NCI-H2107 treated with DMSO at 0.1 percent for 48 hours (cell line): Measurements from ENCODE around the gene SLC7A14.
A peak's percentile ranks its signal among the peaks of the same experiment; 100 is the strongest.

Experiments used
- DNase-seq: peaks from one replicate; lab custom pipeline; 2025; ENCODE audit not compliant: unreplicated experiment; lab: John Stamatoyannopoulos, UW

Gene SLC7A14

GRCh38 chr3:170499562-170500156 lies 86.2 kb downstream of the SLC7A14 start:
- peak; percentile 39 for DNase-seq

- DNase-seq, result no peak
Measured at GRCh38 chr3:170497207-170498095, 88.4 kb downstream of the SLC7A14 start.

GRCh38 chr3:170496868-170497140 lies 89.1 kb downstream of the SLC7A14 start:
- no peak for DNase-seq

GRCh38 chr3:170496026-170496867 lies 89.6 kb downstream of the SLC7A14 start:
- no peak for DNase-seq

- DNase-seq, result no peak
Measured at GRCh38 chr3:170494766-170495165, 91.1 kb downstream of the SLC7A14 start.

GRCh38 chr3:170493712-170494182 lies 92.1 kb downstream of the SLC7A14 start:
- DNase-seq, result no peak

- no peak for DNase-seq
Measured at GRCh38 chr3:170491901-170492300, 94.0 kb downstream of the SLC7A14 start.

- DNase-seq, result no peak
Measured at GRCh38 chr3:170490828-170491560, 94.9 kb downstream of the SLC7A14 start.

GRCh38 chr3:170488802-170489201 lies 97.1 kb downstream of the SLC7A14 start:
- no peak for DNase-seq

GRCh38 chr3:170487031-170487430 lies 98.8 kb downstream of the SLC7A14 start:
- DNase-seq, result no peak

GRCh38 chr3:170486398-170486797 lies 99.5 kb downstream of the SLC7A14 start:
- DNase-seq, result no peak

GRCh38 chr3:170485696-170486095 lies 100.2 kb downstream of the SLC7A14 start:
- no peak for DNase-seq

GRCh38 chr3:170485294-170485693 lies 100.6 kb downstream of the SLC7A14 start:
- DNase-seq, result no peak

- DNase-seq, result no peak
Measured at GRCh38 chr3:170484869-170485268, 101.0 kb downstream of the SLC7A14 start.

GRCh38 chr3:170483485-170484262 lies 102.2 kb downstream of the SLC7A14 start:
- DNase-seq, result no peak

GRCh38 chr3:170482199-170482598 lies 103.7 kb downstream of the SLC7A14 start:
- no peak for DNase-seq

GRCh38 chr3:170480111-170480510 lies 105.8 kb downstream of the SLC7A14 start:
- DNase-seq, result no peak

GRCh38 chr3:170477395-170477794 lies 108.5 kb downstream of the SLC7A14 start:
- DNase-seq, result no peak

GRCh38 chr3:170476291-170476690 lies 109.6 kb downstream of the SLC7A14 start:
- no peak for DNase-seq

- no peak for DNase-seq
Measured at GRCh38 chr3:170475092-170475685, 110.7 kb downstream of the SLC7A14 start.
